ENCODE measurements around the gene EYA2.

EYA2 gene

DNA sequence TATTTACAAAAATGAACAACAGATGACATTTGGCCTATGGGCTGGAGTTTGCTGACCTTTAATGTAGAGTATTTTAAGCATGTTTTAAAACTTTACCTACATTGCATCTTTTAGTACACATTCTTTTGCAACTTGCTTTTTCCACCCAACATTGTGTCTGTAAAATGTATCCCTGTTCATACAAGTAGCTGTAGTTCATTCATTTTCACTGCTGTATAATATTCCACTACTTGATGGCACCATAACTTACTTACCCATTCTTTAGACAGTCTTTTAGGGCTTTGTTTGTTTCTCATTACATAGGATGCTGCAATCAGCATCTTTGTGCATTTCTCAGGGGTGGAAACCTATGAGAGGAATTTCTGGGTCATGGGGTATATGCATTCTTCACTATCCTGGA is 115.1 kb downstream of the EYA2 start:
- DNase-seq, result no peak

DNA sequence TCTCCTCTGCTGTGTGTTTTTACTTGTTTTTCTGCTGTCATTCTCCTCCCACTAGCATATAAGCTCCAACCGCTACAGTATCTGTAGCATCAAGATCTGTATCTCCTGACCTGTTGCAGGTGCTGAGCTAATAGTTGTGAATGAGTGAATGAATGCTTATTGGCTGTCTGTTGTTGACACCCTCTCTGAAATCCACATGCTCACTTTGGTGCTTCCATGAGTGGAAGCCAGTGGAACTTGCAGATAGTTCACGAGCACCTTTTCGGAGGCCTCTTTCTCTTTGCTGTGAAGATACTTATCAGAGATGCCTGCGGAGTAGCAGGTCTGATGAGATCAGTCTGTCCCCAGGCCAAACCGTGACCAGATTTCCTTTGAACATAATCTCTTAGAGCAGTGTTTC is 117.3 kb downstream of the EYA2 start:
- no peak for DNase-seq

DNA sequence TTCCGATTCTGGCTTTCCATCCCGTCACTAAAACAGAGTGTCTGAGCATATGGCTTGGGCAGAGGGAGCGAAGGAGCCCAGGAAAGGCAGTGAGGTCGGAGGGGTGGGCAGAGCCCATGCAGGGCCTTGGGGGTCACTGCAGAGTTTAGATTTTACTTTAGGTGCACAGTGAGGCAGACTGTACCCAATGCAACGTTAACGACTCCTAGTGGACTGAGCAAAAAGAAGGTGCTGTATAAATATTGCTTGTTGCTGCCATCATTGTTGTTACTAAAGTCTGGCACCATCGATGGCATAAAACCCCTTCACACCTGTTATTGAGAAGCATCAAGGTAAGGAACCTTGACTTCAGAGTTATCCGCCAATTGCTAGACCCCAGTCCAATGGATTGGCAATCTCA is 119.0 kb downstream of the EYA2 start:
- no peak for DNase-seq

DNA sequence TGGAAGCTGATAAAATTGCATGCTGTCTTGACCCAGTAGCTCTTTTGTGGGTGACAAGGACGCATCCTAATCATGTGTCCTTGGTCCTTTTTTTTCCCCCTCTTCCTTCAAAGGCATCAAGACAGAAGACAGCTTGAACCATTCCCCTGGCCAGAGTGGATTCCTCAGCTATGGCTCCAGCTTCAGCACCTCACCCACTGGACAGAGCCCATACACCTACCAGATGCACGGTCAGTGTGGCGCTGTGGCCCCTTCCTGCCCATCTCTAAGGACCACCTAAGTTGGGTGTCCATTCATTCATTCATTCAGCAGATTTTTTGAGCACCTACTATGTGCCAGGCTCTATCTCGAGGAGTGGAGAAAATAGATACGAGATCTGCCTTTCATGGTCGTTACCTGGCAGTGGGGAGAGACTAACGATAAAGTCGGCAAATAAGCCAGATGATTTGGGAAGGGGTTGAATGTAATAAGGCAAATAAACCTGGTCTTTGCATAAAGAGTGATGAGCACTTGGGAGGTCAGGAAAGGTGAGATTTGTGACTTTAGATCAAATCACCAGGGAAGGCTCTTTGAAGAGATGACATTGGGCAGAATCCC is 121.5 kb downstream of the EYA2 start:
- DNase-seq, result no peak

DNA sequence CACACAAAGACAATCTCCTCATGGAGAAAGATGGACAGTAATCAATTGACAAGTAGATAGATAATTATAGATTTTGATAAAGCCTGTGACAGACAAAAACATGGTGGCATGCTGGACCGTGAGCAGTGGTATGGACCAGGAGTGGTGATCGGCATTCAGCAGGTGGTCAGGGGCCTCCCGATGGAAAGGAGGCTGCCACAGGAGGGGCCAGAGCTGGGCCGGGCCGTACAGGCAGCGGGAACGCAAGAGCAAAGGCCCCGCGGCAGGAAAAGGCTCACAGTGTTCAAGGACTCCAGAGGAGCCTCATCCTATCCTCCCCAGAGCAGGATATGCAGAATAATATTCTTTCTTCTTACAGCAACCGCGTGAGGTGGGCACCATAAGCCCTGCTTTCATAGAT is 123.7 kb downstream of the EYA2 start:
- DNase-seq, result no peak

DNA sequence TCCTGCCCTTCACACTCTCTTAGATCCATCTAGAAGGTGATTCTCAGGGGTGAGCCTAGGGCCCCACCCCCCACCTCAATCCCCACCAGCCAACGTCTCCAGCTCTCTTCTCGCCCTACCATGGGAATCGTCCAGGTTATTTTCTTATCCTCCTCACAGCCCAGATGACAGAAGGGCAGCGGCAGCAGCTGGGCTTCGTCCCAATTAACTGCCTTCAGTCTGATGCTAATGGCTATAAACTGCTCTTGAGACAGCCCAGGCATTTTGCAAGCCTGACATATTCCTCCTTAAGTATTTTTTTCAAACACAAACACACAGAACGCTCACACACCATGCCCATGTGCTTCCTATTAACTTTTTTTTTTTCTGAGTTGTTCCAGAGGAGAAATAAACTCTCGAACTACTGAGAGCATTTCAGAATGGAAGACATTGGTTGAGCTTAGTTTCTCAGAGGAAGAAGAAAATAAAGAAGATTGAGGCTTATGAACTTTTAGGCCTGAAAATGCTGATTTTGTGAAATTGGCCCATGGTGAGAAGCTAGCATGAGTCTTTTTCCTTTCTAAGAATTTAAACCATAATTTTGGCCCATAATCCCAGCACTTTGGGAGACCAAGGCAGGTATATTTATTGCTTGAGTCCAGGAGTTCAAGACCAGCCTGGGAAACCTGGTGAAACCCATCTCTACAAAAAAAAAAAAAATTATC is 124.6 kb downstream of the EYA2 start:
- no peak for DNase-seq

DNA sequence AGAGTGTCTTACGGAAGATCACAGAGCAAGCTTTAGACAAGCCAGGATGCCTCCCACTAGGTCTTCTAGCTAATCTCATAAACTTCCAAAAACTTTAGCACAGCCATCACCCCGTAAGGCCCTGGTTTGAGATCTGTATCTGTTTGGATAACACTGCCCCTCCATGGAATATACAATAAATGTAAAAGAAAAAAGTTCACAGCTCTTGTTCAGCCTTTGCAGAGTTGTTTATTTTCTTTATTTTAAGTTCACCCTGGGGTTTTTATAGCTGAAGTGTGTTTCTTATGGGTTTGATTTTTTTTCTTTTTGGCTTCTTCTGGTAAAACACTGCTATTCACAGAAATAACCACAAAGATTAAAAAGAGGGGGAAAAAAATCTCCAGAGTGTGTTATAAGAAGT is 125.6 kb downstream of the EYA2 start:
- no peak for DNase-seq

DNA sequence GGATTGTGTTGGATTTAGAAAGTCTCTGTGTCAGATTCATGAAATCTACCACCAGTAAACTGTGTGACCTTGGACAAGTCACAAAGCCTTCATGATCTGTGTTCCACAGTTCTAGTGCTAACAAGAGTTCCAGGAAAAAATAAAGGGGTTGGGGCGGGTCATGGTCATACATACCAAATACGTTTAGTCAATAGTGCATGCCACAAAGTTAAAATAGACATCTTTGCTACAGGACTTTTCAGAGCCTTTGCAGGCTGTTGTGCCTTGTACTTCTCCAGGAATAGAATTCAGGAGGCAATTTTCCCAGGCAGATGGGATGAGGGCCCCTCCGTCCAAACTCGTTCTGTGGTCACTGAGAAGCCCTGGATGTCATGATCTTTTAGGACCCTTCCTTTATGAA is 127.2 kb downstream of the EYA2 start:
- DNase-seq, result no peak

DNA sequence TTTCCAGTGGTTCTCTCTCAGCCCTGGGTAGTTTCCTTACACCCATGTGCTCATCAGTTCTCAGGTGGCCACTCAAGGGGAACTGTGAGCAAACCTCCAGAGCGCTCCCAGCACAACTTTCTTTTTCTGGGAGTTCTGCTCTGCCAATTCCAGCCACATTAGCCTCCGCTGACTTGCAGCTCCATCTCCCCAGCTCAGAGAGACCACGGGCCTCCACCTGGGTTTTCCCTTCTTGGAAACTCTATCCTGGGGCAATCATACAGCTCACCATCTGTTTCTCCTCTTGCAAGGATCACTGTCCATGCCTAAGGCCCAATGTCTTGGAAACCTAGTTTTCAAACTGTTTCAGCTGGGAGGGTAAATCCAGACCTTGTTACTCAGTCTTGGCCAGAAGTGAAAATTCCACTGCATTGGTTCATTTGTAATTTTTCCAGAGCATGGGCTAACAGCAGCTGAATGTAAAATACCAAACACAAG is 129.9 kb downstream of the EYA2 start:
- DNase-seq, result no peak

DNA sequence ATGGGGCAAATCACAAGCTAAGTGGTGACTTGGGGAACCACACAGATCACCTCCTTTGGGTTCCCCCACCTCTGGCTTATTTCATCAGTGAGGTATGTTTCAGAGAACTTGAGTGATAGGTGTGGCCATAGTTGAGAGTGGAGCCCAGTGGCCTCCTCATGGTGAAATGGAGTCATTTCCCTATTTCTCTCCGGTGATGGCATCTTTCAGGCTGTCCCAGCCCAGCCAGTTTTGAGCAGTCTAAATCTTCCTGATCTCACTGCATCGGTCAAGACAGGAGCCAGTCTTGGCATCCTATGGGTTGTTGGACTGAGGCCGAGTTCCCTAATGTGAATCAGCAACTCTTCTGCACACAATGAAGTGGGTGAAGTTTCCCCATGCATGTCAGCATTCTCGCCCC is 132.4 kb downstream of the EYA2 start:
- no peak for DNase-seq

DNA sequence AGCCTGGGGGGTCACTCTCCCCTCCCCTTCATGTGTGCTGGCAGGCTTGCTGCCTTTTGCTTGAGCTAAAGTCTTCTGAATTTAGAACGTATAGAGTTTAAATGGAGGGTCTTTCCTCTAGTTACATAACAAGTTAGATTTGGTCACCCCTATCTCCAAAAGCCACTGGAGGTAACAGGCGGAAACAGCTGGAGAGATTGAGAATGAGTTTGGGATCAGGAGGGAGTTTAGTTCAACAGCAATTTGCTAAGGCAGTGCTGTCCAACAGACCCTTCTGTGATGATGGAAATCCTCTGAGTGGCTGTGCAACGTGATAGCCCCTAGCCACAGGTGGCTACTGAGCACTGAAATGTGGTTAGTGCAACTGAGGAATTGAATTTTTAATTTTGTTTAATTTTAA is 132.8 kb downstream of the EYA2 start:
- no peak for DNase-seq

DNA sequence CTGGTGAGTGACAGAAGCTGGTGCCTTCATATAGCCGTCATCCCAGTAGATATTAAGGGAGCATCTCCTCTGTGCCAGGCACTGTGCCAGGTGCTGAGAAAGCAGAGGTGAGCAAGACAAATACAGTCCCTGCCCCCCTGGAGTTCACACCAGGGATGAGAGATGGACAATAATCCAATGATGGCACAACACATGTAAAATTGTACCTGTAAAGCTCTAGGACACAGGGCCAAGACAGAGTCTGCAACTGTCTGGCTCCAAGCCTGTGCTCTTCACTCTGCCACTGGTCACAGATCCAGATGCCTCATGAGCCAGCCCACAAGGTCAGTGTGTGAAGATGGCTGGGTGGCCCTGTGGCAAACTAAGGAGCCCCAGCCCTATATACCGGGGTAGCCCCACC is 133.8 kb downstream of the EYA2 start:
- no peak for DNase-seq

DNA sequence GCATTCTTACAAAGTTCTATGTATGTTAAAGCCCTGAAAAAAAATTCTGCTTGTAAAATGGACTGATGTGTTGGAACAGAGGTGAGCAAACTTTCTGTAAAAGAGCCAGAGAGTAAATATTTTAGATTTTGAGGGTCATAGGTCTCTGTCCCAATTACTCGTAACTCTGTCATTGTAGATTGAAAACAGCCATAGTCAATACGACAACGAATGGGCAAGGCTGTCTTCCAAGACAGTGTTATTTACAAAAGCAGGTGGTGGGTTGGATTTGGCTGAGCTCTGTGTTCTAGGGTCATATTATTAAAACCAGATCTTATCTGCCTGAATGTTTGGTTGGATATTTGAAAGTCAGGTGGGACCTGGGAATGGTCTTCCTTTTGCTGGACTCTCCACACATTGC is 135.2 kb downstream of the EYA2 start:
- DNase-seq, result no peak

DNA sequence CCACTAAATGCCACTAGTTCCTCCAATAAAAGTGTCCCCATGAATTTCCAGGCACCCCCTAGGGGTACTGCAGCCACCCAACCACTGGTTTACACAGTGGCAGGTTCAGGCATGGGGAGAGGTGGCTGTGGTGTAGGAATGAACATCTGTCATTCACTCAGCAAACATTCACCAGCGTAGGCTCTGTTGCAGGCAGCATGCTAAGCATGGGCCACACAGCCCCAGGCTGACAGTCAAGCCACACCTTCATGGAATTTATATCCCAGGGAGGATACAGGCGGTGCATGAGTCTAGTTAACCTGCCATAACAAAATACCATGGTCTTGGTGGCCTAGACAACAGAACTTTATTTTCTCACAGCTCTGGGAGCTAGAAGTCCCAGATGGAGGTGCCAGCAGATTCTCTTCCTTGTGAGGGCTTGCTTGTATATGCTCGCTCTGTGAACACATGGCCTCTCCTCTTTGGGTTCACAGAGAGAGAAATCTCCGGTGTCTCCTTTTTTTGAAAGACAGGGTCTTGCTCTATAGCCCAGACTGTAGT is 135.7 kb downstream of the EYA2 start:
- DNase-seq, result no peak

DNA sequence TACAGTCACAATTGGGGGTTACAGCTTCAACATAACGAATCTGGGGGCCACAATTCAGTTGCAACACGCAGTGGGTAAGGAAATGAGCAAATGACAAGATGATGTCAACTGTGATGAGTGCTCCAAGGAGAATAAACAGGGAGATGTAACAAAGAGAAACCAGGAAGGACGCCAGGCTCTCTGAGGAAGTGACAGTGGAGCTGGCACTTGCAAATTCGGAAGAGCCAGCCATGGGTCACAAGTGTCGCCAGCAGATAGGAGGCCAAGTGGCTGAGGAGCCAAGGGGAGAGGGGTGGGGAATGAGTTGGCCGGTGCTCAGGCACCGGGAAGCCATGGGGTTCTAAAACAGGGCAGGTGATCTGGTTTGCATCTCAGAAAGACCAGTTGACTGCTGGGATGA is 136.4 kb downstream of the EYA2 start:
- no peak for DNase-seq

DNA sequence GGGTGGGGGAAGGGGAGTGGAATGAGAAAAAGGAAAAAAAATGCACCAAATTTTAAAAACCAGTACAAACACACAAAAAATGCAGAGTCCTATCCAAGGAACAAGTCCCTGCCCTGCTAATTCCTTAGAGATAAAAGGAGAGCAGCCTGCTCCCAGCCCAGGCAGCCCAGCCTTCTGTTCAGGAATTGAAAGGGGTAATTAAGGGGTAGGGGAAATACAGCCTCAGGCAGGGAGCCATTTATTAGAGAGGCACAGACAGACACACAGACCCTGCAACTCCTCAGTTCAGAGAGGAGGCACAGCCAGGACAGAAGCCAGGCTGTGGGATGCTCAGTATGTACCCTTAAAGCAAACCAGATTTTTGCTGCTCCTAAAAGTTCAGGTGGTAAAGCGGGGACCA is 137.2 kb downstream of the EYA2 start:
- no peak for DNase-seq

DNA sequence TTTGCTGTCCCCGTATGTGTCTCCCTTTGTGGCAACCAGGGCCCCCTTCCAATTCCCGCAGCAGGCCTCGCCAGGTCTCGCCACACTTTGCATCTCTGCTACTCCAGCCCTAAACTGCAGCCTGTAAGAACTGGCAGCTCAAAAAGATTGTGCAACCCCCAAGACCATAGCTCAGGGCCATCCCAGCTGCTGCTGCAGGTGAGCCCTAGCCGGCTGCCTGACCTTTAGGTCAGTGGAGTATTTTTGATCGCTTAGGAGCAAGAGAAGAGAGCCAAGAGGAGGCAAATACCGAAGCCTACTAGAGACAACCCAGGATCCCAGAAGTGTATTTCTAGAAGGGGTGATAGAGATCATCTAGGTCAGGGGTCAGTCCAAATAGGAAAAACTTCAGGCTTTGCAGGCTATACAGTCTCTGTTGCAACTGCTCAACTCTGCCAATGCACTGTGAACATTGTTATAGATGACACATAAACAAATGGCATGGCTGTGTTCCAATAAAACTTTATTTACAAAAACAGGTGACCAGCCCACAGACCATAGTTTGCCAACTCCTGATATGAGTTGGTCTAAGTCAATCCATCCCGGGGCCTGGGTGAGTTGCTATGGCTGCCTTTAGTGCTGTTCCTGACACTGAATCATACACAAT is 138.4 kb downstream of the EYA2 start:
- no peak for DNase-seq

DNA sequence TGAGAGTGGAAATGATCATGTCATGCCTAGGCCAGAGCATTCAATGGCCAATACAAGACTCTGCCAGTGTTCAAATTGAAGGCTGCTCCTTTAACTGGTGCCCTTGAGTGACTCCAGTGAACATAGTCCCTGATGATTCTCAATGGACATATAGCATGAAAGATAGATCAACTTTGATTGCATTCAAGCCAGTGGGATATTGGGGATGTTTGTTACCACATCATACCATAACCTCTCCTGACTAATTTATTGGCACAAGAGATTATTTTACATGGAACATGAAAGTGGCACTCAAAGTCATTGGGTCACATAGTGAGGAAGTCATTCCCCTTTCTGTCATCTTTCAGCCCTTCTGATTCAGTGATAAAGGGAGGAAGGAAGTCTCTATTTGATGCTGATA is 139.0 kb downstream of the EYA2 start:
- DNase-seq, result no peak

DNA sequence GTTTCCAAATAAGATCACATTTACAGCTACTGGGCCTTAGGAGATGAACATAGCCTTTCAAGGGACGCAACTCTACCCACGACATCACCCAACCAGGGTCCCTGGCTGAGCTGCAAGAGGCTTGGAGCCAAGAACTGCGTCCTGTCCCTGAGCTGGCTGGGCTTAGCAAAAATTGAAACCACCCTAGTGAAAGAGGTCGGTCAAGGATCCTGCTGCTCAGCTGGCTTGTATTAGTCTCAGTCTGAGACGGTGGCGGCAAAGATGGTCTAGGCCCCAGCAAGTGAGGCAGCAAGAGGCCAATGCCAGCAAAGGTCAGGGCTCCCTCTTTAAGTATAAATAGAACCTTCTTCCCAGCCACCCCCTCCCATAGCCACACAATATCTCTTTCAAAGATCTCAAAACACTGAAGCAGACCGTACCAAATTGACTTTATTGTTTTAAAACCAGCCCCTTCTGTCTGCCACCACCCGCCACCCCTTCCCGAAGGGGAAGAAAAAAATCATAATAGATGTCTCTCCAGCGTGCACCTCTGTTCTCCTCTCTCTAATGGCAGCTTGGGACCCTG is 140.5 kb downstream of the EYA2 start:
- DNase-seq, result no peak

DNA sequence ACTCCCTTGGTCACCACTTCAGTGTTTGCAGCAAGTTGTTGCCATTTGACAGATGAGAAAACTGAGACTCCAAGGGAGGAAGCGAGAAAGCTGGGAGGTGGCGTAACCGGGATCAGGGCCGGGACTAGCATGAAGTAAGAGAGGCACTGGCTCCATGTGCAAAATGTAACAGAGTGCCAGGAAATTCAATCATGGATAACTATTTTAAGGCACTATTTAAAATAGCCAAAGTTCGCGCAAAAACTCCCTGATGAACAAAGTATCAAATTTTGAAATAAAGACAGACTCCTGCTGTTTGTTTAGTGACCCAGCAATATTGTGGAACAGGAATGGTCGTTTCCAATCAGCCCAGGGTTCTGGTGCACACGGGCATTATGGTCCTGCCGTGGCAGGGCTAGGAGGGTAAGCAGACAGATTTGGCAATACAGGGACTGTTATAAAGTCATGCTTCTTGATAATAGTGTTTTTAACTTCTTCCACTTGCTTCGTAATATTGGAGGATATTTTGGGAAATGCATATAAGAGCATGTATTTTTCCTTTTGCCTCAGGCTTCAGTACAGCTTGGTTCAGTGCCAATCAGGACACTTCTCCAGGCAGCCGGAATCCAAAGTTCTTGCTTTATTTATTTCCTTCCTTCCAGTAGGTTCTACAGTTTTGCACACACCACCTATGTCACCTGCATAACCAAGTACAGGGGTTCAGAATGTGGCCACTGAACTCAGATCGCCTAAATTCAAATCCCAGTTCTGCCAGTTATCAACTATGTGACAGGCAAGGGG is 141.6 kb downstream of the EYA2 start:
- DNase-seq, result no peak

DNA sequence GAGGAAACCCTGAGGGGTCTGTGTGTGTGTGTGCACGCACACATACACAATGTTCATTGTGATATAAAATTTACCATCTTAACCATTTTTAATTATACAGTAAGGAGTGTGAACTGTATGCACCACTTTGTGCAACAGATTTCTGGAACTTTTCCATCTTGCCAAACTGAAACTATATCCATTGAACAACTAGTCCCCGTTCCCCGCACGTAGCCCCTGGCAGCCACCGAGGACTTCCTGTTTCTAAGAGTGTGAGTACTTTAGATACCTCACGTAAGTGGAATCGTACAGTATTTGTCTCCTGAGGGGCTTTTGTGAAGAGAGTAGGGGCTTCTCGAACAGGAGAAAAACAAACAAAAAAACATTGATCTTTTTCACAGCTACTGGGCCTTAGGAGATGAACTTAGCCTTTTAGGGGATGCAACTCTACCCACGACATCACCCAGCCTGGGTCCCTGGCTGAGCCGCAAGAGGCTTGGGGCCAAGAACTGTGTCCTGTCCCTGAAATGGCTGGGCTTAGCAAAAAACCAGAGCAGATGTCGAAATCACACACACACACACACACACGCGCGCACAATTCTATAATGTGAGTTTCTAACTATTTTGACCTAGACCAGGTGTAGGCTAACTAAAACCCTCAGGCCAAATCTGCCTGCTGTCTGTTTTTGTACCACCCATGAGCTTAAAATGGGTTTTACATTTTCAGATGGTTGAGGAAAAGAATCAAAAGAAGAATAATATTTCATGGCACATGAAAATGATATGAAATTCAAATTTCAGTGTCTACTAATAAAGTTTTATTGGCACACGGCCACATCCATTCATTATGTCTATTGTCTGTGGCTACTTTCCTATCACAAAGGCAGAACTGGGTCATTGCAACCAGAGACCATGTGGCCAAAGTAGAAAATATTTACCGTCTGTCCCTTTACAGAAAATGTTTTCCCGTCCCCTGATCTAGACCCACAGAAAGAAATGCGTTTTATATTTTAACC is 144.2 kb downstream of the EYA2 start:
- no peak for DNase-seq

Data from T-helper 9 cell (primary cell).